ENCODE data around the gene ARPC5L. TPM values are rescaled to one million over a fixed set of nuclear protein-coding genes. Genes with fewer than 3 reads are reported as not detected.
"Not testable (repeated sequence)": the region's sequence is repeated elsewhere in the genome, so short reads cannot be mapped to it uniquely, and the experiment has no call there.

ARPC5L gene
- polyA plus RNA-seq, 1 donor: 44.4 TPM

DNA sequence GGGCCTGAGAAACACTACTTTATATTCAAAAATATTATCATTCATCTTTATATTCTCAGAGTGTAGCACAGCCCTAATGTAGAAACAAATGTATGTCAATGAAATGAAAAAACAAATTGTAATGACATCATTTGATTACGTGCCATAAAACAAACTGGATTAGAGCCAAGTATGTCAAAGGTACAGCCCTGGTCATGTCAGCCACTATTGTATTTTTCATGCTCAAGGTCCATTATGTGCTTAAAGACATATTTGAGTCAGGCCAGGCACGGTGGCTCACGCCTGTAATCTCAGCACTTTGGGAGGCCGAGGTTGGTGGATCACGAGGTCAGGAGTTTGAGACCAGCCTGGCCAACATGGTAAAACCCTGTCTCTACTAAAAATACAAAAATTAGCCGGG is 58.5 kb downstream of the ARPC5L start:
- H3K9me3 ChIP-seq (ENCODE audit: control insufficient read depth, low read depth, low read length); H3K4me3 ChIP-seq (ENCODE audit: low read length); H3K27ac ChIP-seq (ENCODE audit: low read length); H3K4me1 ChIP-seq (ENCODE audit: control insufficient read depth, insufficient read depth, low read length); H3K27me3 ChIP-seq (ENCODE audit: control insufficient read depth, insufficient read depth, low read length): not testable (repeated sequence)
- H3K36me3 ChIP-seq (ENCODE audit: control insufficient read depth, insufficient read depth, low read length): peaks cover 49% of the 10 kb centered on the region
- WGBS (ENCODE audit: insufficient coverage, low lambda C conversion rate): no CpG with 5 or more reads among the region's 6 CpGs
- peak in 1 of 2 donors; percentile 59 for DNase-seq

Other genes starting within 250 kb of the ARPC5L start
- 5.0 TPM for gene NR6A1, start 90.8 kb upstream of the ARPC5L start, polyA plus RNA-seq
- gene OLFML2A, start 85.0 kb upstream of the ARPC5L start, polyA plus RNA-seq: 11.7 TPM
- gene WDR38, start 8.7 kb upstream of the ARPC5L start, polyA plus RNA-seq: not detected
- gene RPL35, start 173 bp upstream of the ARPC5L start, polyA plus RNA-seq: 1,710 TPM
- gene GOLGA1, start 79.0 kb downstream of the ARPC5L start, polyA plus RNA-seq: 19.0 TPM

Data from large intestine (tissue), 3 donors.